ENCODE results near the gene DLG5. TPM values are rescaled to one million over a fixed set of nuclear protein-coding genes. Genes with fewer than 3 reads are reported as not detected.

DLG5 gene
- total RNA-seq, 4 donors from 2014 or later = 45.4 to 92.4 (median 61.2) TPM

DNA sequence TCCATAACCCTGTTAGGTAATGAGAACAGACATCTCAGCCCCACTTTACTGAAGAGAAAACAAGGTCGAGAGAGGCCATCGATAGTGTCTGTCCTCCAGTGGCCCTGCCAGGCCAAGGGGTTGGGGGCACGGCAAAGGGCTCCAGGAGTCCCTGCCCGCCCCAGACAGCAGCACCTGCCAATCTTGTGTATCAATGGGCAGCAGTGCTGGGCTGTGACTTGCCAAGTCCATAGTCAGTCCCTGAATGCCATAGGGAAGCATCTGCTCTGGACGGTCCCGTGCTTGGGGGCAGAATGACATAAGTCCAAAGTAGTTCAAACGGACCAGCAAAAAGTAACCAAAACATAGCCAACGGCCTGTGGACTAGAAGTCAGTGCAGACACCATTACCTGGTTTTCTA is 33.2 kb downstream of the DLG5 start:
- H3K36me3 ChIP-seq = no peaks in the 10 kb centered on the region
- no peak for DNase-seq
- H3K4me3 ChIP-seq (replicated peaks in 1 of 3) = no peak overlapping the region
- no peak for TF ChIP-seq POLR2A (IDR thresholded peaks at IDR 0.05)
- TF ChIP-seq, protein P1, sequence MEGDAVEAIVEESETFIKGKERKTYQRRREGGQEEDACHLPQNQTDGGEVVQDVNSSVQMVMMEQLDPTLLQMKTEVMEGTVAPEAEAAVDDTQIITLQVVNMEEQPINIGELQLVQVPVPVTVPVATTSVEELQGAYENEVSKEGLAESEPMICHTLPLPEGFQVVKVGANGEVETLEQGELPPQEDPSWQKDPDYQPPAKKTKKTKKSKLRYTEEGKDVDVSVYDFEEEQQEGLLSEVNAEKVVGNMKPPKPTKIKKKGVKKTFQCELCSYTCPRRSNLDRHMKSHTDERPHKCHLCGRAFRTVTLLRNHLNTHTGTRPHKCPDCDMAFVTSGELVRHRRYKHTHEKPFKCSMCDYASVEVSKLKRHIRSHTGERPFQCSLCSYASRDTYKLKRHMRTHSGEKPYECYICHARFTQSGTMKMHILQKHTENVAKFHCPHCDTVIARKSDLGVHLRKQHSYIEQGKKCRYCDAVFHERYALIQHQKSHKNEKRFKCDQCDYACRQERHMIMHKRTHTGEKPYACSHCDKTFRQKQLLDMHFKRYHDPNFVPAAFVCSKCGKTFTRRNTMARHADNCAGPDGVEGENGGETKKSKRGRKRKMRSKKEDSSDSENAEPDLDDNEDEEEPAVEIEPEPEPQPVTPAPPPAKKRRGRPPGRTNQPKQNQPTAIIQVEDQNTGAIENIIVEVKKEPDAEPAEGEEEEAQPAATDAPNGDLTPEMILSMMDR (IDR thresholded peaks at IDR 0.05) = no peak
- intact Hi-C loops (cut with DNase I) = no loop called here
- H3K27ac ChIP-seq = peak overlapping the region in 2 of 3 donors; percentile 50 to 92
- 88 to 94% methylated on average over 8 of the region's 8 CpGs for WGBS, 2 donors
- peaks cover 44 to 66% of the 10 kb centered on the region in 2 donors for H3K4me1 ChIP-seq
- no peaks in the 10 kb centered on the region for H3K27me3 ChIP-seq
- H3K9me3 ChIP-seq = no peaks in the 10 kb centered on the region

DNA sequence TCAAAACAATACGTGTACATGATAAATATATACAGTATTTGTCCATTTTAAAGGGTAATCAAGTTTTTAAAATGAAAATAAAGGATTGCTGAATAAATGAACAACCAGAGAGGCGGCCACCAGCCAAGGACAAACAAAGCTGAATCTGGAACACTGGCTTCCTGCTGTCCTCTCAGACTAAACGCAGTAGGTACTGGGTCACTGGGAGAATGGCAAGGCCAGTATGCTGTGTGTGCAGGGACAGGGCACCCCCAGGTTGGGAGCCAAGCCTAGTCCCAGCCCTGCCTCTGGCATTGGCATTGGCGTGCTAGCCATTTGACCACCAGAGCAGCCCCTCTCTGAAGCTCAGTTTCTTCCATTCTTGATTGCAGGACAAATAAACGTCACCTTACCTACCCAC is 33.8 kb downstream of the DLG5 start:
- peak overlapping the region; percentile 50 to 92 (median 61) for H3K27ac ChIP-seq

DNA sequence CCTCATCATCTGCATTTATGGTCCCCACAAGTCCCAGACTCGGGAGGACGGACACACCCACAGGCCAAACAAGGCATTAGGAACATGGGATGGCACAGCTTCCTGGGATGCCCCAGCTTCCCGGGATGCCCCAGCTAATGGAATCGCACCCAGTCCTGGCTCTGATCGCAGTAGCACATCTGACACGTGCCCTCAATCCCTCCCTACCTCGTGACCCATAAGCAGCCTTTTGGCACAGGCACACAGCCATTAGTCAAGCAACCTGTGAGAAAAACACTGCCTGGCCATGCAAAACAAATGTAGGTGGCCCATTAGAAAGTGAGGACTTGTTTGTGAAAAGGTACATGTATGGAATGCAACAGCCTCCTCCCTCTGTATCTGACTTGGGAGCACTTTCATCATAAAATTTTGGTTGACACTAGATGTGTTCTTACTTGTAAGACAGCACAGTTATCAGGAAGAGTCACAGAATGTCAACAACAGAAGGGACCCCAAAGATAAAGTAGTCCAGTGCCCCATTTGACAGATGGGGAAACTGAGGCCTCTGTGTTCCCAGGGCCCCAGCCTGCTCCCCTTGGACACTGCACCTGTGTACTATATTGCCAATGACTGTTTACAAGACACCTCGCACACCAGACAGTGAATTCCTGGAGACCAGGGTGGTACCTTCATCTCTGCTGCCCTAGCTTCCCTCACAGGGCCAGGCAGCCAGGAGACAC is 34.4 kb downstream of the DLG5 start:
- no peak overlapping the region for H3K4me3 ChIP-seq (replicated peaks in 1 of 3)
- intact Hi-C loops (cut with DNase I) = no loop called here
- WGBS, 2 donors = 63 to 85% methylated on average over 6 to 8 of the region's 8 CpGs
- H3K4me1 ChIP-seq = peaks cover 53 to 70% of the 10 kb centered on the region in 2 donors
- H3K27me3 ChIP-seq = no peaks in the 10 kb centered on the region
- H3K27ac ChIP-seq = peak overlapping the region; percentile 50 to 92 (median 61)
- DNase-seq = peak; percentile 73 to 76
- H3K36me3 ChIP-seq = no peaks in the 10 kb centered on the region
- no peaks in the 10 kb centered on the region for H3K9me3 ChIP-seq
- TF ChIP-seq POLR2A (IDR thresholded peaks at IDR 0.05) = peak in 1 of 2 donors; percentile 41
- TF ChIP-seq, protein P1 (IDR thresholded peaks at IDR 0.05) = no peak

More for the DNA sequence above, 33.8 kb downstream of the DLG5 start:
- TF ChIP-seq POLR2A (IDR thresholded peaks at IDR 0.05) = no peak
- TF ChIP-seq, protein P1 (IDR thresholded peaks at IDR 0.05) = no peak
- WGBS, 2 donors = 80 to 88% methylated on average over 5 of the region's 5 CpGs
- H3K9me3 ChIP-seq = no peaks in the 10 kb centered on the region
- intact Hi-C loops (cut with DNase I) = no loop called here
- H3K27me3 ChIP-seq = no peaks in the 10 kb centered on the region
- no peaks in the 10 kb centered on the region for H3K36me3 ChIP-seq
- H3K4me3 ChIP-seq (replicated peaks in 1 of 3) = no peak overlapping the region
- no peak for DNase-seq
- H3K4me1 ChIP-seq = peaks cover 47 to 66% of the 10 kb centered on the region in 2 donors

DNA sequence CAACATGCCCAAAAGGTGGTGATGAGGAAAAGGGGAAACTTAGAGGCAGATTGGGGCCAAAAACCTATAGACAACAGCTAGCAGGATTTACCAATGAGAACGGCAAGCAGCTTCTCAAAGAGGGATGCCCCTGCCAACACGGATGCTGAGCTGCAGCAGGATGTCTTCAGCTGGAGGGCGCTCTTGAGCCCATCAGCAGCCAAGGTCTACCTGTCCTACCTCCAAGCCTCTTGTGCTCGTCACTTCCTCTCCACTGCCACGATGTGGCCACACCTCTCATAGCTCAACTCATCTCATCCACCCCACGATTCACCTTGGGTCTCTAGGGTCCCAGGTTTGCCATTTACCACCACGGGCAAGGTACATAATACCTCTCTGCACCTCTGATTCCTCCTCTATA is 36.5 kb downstream of the DLG5 start:
- TF ChIP-seq, protein P1 (IDR thresholded peaks at IDR 0.05) = peak in 1 of 6 experiments; percentile 4
- no peak for TF ChIP-seq POLR2A (IDR thresholded peaks at IDR 0.05)
- Histone ChIP-seq H3K27me3 (no peaks in the 10 kb centered on the region), H3K4me3 (replicated peaks in 1 of 3) (no peak overlapping the region), H3K36me3 (no peaks in the 10 kb centered on the region), H3K9me3 (no peaks in the 10 kb centered on the region), H3K27ac (peak overlapping the region; percentile 84 to 95 (median 92)), H3K4me1 (peaks cover 62 to 87% of the 10 kb centered on the region in 2 donors)
- intact Hi-C loops (cut with DNase I) = no loop called here
- 71 to 73% methylated on average over 7 of the region's 7 CpGs for WGBS, 2 donors
- peak in 1 of 2 donors; percentile 17 for DNase-seq

DNA sequence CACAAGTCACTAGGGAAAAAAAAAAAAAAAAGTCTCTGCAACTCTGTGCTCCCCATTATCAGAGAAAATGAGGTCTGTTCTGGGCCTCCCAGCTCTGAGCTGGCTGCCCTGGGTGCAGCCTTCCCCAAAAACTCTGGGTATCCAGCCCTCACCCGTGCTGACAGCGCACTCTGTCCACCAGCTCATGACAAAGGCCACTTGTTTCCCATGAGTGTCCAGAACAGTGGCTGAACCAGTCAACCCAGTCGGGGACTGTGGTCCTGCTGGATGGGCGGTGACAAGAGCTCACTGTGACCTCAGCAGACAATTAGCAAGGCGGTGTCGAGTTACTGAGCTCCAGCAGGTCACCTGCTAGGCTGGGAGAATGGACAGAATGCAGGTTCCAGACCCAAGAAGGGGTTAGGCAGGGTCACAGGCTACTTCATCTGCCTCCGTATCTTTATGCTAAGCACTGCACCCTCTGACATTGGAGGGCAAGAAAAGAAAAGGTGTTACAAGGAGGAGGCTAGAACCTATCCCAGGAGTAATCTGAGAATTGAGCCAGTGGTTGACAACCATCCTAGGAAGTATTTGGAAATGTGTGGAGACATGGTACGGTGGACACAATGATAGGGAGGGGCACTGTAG is 37.2 kb downstream of the DLG5 start:
- Histone ChIP-seq H3K4me1 (peaks cover 68 to 94% of the 10 kb centered on the region in 2 donors), H3K27ac (peak overlapping the region; percentile 87 to 95 (median 92)), H3K4me3 (replicated peaks in 1 of 3) (no peak overlapping the region), H3K27me3 (no peaks in the 10 kb centered on the region), H3K9me3 (no peaks in the 10 kb centered on the region), H3K36me3 (no peaks in the 10 kb centered on the region)
- TF ChIP-seq, protein P1 (IDR thresholded peaks at IDR 0.05) = no peak
- peak in 1 of 2 donors; percentile 79 for TF ChIP-seq POLR2A (IDR thresholded peaks at IDR 0.05)
- intact Hi-C loops (cut with DNase I) = no loop called here
- peak; percentile 97 for DNase-seq
- WGBS, 2 donors = 21 to 58% methylated on average over 6 to 8 of the region's 8 CpGs

All from thyroid gland (tissue), 4 donors.